ENCODE results near the gene LRRC32.

Gene LRRC32

DNA sequence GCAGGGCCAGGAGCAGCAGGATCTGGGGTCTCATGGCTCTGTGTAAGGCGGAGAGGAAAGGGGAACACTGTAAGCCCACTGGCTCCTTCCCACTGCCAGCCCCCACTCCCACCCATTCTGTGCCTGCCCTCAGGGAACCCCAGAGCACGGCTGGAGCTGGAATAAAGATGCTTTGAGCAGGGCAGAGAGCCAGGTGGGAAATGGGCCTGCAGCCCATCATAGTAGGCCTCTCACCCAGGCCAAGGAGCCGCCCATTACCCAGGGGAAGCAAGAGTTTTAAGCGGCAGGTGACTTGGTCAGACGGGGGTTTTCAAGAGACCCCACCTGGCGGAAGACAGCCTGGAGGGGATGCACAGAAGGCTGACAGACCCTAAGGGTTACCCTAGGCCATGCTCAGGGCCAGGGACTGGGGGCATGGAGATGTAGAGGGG, 4.6 kb downstream of the LRRC32 start:
- no peak overlapping the region for H3K4me3 ChIP-seq (replicated peaks; ENCODE audit: low read depth, low read length)
- no peak for TF ChIP-seq CTCF (IDR thresholded peaks at IDR 0.05; ENCODE audit: low read depth, low read length, missing control alignments)
- DNase-seq (ENCODE audit: extremely low read depth, low read depth): no peak

DNA sequence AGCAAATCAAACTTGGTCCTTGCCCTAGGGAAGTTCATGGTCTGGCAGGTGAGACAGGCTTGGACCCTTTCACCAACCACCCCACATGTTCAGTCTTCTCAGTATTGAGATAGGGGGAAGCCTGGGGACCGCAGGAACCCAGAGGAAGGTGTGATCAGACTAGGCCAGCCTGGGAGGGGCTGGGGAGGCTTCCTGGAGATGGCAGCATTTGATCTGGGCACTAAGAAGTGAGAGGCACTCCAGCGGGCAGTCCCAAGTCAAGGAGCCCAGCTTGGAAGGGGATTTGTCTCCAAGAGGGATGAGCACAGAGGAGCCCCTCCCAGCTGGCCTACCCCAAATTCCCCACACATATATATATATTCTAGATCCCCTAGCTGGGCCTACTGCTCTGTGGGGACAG, 5.4 kb downstream of the LRRC32 start:
- DNase-seq (ENCODE audit: extremely low read depth, low read depth): no peak
- H3K4me3 ChIP-seq (replicated peaks; ENCODE audit: low read depth, low read length): no peak overlapping the region
- TF ChIP-seq CTCF (IDR thresholded peaks at IDR 0.05; ENCODE audit: low read depth, low read length, missing control alignments): no peak

- H3K4me3 ChIP-seq (replicated peaks; ENCODE audit: low read depth, low read length): no peak overlapping the region
- DNase-seq (ENCODE audit: extremely low read depth, low read depth): no peak
- no peak for TF ChIP-seq CTCF (IDR thresholded peaks at IDR 0.05; ENCODE audit: low read depth, low read length, missing control alignments)
Observed at GRCh38 chr11:76664578-76665061, 5.9 kb downstream of the LRRC32 start.

DNA sequence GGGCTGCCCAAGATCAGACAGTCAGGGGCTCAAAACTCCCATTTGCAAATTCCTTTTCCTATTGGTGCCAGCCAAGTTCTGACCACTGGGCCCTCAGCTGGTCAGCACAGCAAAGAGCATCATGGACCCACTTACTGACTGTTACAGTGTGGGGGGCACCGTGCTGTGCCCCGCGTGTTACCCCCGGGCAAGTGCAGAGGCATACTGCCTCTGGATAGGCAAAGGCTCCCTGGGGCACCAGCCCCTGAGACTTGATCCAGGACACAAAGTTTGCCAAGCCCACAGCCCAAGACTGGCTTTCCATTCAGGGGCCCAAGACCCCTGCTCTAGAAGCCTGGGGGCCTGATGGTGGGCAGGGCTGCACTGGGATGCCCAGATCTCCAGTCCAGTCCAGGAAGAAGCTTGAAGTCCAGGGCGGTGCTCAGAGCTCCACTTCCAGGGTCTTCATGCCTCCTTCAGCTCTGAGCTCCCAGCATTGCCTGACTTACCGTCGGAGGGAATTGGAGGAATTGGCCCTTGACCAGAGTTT, 6.6 kb downstream of the LRRC32 start:
- DNase-seq (ENCODE audit: extremely low read depth, low read depth): no peak
- no peak overlapping the region for H3K4me3 ChIP-seq (replicated peaks; ENCODE audit: low read depth, low read length)
- no peak for TF ChIP-seq CTCF (IDR thresholded peaks at IDR 0.05; ENCODE audit: low read depth, low read length, missing control alignments)

DNA sequence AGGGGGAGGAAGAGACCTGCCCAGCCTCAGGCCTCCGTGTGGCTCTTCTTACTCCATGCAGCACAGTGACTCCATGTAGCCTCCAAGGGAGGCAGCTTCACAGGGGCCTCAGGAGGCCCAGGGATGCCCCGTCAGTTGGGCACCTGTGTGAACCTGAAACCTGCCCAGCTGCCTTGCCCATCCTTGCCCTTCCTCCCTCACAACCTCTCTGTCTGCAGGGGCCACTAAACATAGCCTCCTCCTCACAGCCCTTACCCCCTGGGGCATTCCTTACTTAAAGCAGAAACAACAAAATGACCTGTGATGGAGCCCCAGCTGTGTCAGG, 7.1 kb downstream of the LRRC32 start:
- no peak for TF ChIP-seq CTCF (IDR thresholded peaks at IDR 0.05; ENCODE audit: low read depth, low read length, missing control alignments)
- DNase-seq (ENCODE audit: extremely low read depth, low read depth): no peak
- no peak overlapping the region for H3K4me3 ChIP-seq (replicated peaks; ENCODE audit: low read depth, low read length)

- DNase-seq (ENCODE audit: extremely low read depth, low read depth): no peak
- no peak for TF ChIP-seq CTCF (IDR thresholded peaks at IDR 0.05; ENCODE audit: low read depth, low read length, missing control alignments)
Observed at GRCh38 chr11:76662656-76663485, 7.7 kb downstream of the LRRC32 start.

More at GRCh38 chr11:76662656-76663485, 7.7 kb downstream of the LRRC32 start:
- no peak overlapping the region for H3K4me3 ChIP-seq (replicated peaks; ENCODE audit: low read depth, low read length)
